GM19372 (cell line): Measurements from ENCODE around the gene ARF5.

Experiments
- ATAC-seq: cut with Tn5 transposase; IDR thresholded peaks from one replicate; pipeline ENCODE4 v1.9.1; 2021; ENCODE audit warnings: mild to moderate bottlenecking, low read depth, moderate library complexity; ENCODE audit not compliant: unreplicated experiment

ARF5 gene

GRCh38 chr7:127632276-127632910 is 44.2 kb downstream of the ARF5 start:
- no peak for ATAC-seq

GRCh38 chr7:127635659-127636285 is 47.6 kb downstream of the ARF5 start:
- no peak for ATAC-seq

- no peak for ATAC-seq
Observed at GRCh38 chr7:127638197-127638596, 50.0 kb downstream of the ARF5 start.
